Measurements from ENCODE around the gene MLLT3. TPM values are rescaled to one million over a fixed set of nuclear protein-coding genes. Genes with fewer than 3 reads are reported as not detected.

MLLT3 gene
- total and polyA plus RNA-seq, 2 experiments from 2014 or later: 7.1 to 11.9 TPM

DNA sequence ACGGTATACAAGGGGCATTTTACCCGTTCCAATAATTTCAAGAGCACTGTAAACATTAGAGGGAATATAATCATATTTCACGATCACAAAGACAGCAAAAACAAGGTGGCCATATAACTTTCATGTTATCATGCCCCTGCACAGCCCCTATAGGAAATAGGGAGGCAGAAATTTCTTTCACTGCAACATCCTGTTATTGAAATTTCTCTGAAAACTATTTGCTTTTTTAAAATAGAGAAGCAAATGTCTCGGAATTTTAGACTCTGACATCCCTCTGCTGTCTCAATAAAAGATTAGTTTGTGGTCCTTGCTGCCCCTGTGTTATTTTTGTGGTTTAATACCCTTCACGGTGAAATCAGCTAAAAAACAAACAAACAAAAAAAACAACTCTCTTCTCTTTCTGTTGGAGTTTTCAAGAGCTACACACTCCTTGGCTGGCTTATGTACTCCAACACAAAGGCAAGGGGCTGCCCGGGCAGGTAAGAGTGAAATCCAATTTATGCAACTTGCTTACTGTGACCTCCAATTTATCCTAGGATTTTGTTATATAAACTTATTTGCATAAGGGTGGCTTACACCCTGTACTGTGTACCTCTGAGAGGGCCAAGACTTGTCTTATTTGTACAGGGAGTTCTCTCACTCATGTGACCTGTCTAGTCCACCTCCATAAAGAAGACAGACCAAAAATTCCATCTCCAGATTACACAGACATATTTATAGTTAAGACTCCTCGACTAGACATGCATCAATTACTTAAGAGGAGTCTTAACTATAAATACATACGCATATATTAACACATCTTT is 223.6 kb downstream of the MLLT3 start:
- H4K20me1 ChIP-seq (ENCODE audit: insufficient read depth): no peaks in the 10 kb centered on the region
- no peak overlapping the region for H3K4me2 ChIP-seq (ENCODE audit: unreplicated experiment)
- in situ Hi-C loops (cut with MboI): no loop called here
- WGBS, 2 experiments (ENCODE audit: low coverage in 1 of 2, low lambda C conversion rate in 2 of 2, missing lambda C conversion rate in 2 of 2): 88 to 90% methylated on average over 8 of the region's 8 CpGs
- H3K9me2 ChIP-seq (ENCODE audit: insufficient read depth): no peaks in the 10 kb centered on the region
- no peaks in the 10 kb centered on the region for H3K27me3 ChIP-seq (replicated peaks; ENCODE audit: insufficient read depth)
- no peaks in the 10 kb centered on the region for H3F3A ChIP-seq (ENCODE audit: insufficient read depth)
- no peak overlapping the region for H2AFZ ChIP-seq
- H3K9ac ChIP-seq: no peak overlapping the region
- no peaks in the 10 kb centered on the region for H3K9me3 ChIP-seq (ENCODE audit: low read depth)
- H3K4me3 ChIP-seq: no peak overlapping the region
- no peak for DNase-seq
- no peaks in the 10 kb centered on the region for H3K4me1 ChIP-seq (ENCODE audit: insufficient read depth)
- no peaks in the 10 kb centered on the region for H3K79me2 ChIP-seq (ENCODE audit: insufficient read depth)
- H3K27ac ChIP-seq: no peak overlapping the region
- no peak for TF ChIP-seq EZH2 (IDR thresholded peaks at IDR 0.05; ENCODE audit: insufficient read depth, poor library complexity, severe bottlenecking)
- no peak for TF ChIP-seq EZH2phosphoT487 (IDR thresholded peaks at IDR 0.05; ENCODE audit: insufficient read depth, low read depth)
- H3K36me3 ChIP-seq (ENCODE audit: low read depth): no peaks in the 10 kb centered on the region

DNA sequence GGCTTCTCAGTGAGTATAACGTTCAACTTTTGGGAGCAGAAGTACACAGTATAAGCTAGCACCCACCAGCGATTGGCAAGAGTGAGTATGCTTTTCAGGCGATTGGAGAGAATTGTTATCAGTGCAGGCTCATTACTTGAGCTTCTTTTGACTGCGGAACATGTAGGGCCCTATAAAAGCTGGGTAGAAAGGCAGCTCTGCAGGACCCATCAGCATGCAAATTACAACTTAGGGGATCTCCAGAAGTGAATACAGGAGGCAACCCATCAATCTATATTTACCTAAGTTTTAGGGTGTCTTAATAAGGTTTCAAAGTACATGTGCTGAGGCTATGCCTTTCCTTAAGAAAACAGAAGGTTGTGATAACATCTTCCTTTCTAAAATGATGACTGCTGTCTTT is 225.0 kb downstream of the MLLT3 start:
- in situ Hi-C loops (cut with MboI): no loop called here
- Histone ChIP-seq H3K79me2 (ENCODE audit: insufficient read depth) (no peaks in the 10 kb centered on the region), H4K20me1 (ENCODE audit: insufficient read depth) (no peaks in the 10 kb centered on the region), H3K4me3 (no peak overlapping the region), H3K4me2 (ENCODE audit: unreplicated experiment) (no peak overlapping the region), H3K9me3 (ENCODE audit: low read depth) (no peaks in the 10 kb centered on the region), H3K36me3 (ENCODE audit: low read depth) (no peaks in the 10 kb centered on the region), H3K27ac (no peak overlapping the region), H3F3A (ENCODE audit: insufficient read depth) (no peaks in the 10 kb centered on the region), H3K9me2 (ENCODE audit: insufficient read depth) (no peaks in the 10 kb centered on the region), H3K9ac (no peak overlapping the region), H3K27me3 (replicated peaks; ENCODE audit: insufficient read depth) (no peaks in the 10 kb centered on the region), H3K4me1 (ENCODE audit: insufficient read depth) (no peaks in the 10 kb centered on the region), H2AFZ (no peak overlapping the region)
- WGBS, 2 experiments (ENCODE audit: low coverage in 1 of 2, low lambda C conversion rate in 2 of 2, missing lambda C conversion rate in 2 of 2): 76 to 84% methylated on average over 4 of the region's 4 CpGs
- TF ChIP-seq EZH2 (IDR thresholded peaks at IDR 0.05; ENCODE audit: insufficient read depth, poor library complexity, severe bottlenecking) (no peak), EZH2phosphoT487 (IDR thresholded peaks at IDR 0.05; ENCODE audit: insufficient read depth, low read depth) (no peak)
- no peak for DNase-seq

DNA sequence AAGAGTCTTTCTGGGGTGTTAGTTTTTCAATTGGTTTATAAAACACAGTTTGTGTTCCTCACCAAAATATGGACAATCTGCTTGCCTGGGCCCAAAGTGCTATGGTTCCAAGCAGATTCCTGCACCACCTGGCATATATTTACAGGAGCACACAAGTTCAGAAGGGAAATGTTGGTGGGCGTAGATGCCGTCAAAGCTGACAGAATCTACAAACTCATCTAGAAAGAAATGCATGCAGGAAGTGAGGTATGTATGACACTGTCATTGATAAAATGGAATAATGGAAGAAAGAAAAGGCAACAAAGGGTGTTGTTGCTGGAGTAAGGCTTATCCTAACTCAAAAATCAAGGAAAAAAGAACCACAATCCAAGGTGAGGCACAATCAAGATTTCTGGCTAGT is 225.8 kb downstream of the MLLT3 start:
- DNase-seq: no peak
- Histone ChIP-seq H3K4me3 (no peak overlapping the region), H3K27me3 (replicated peaks; ENCODE audit: insufficient read depth) (no peaks in the 10 kb centered on the region), H3K9ac (no peak overlapping the region), H4K20me1 (ENCODE audit: insufficient read depth) (no peaks in the 10 kb centered on the region), H2AFZ (no peak overlapping the region), H3K4me1 (ENCODE audit: insufficient read depth) (no peaks in the 10 kb centered on the region), H3K9me2 (ENCODE audit: insufficient read depth) (no peaks in the 10 kb centered on the region), H3K9me3 (ENCODE audit: low read depth) (no peaks in the 10 kb centered on the region), H3K4me2 (ENCODE audit: unreplicated experiment) (no peak overlapping the region), H3K27ac (no peak overlapping the region), H3F3A (ENCODE audit: insufficient read depth) (no peaks in the 10 kb centered on the region), H3K36me3 (ENCODE audit: low read depth) (no peaks in the 10 kb centered on the region), H3K79me2 (ENCODE audit: insufficient read depth) (no peaks in the 10 kb centered on the region)
- in situ Hi-C loops (cut with MboI): no loop called here
- WGBS, 2 experiments (ENCODE audit: low coverage in 1 of 2, low lambda C conversion rate in 2 of 2, missing lambda C conversion rate in 2 of 2): 95 to 97% methylated on average over 2 of the region's 2 CpGs
- no peak for TF ChIP-seq EZH2 (IDR thresholded peaks at IDR 0.05; ENCODE audit: insufficient read depth, poor library complexity, severe bottlenecking)
- TF ChIP-seq EZH2phosphoT487 (IDR thresholded peaks at IDR 0.05; ENCODE audit: insufficient read depth, low read depth): no peak

DNA sequence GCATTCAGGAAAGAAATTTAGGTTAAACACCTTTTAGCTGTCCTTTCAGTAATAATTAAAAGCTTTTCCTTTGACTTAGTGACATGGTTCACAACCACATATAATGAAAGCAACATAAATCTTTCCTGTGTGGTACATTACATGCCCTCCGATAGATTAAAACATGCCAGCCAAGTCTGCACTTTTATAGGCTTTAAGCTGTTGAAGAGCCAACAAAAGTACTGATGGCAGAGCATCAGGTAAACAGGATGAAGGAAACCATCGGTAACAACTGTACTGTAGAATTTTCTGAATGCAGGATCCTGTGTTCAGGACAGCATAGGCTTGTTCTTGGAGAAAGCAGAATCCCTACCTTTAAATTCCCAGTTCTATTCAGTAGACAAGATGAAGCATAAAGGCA is 226.6 kb downstream of the MLLT3 start:
- Histone ChIP-seq H3K4me3 (no peak overlapping the region), H3K4me1 (ENCODE audit: insufficient read depth) (no peaks in the 10 kb centered on the region), H3K4me2 (ENCODE audit: unreplicated experiment) (no peak overlapping the region), H3K36me3 (ENCODE audit: low read depth) (no peaks in the 10 kb centered on the region), H3K9me3 (ENCODE audit: low read depth) (no peaks in the 10 kb centered on the region), H4K20me1 (ENCODE audit: insufficient read depth) (no peaks in the 10 kb centered on the region), H3K9me2 (ENCODE audit: insufficient read depth) (no peaks in the 10 kb centered on the region), H2AFZ (no peak overlapping the region), H3K79me2 (ENCODE audit: insufficient read depth) (no peaks in the 10 kb centered on the region), H3K27ac (no peak overlapping the region), H3K27me3 (replicated peaks; ENCODE audit: insufficient read depth) (no peaks in the 10 kb centered on the region), H3K9ac (no peak overlapping the region), H3F3A (ENCODE audit: insufficient read depth) (no peaks in the 10 kb centered on the region)
- DNase-seq: no peak
- TF ChIP-seq EZH2 (IDR thresholded peaks at IDR 0.05; ENCODE audit: insufficient read depth, poor library complexity, severe bottlenecking): no peak
- TF ChIP-seq EZH2phosphoT487 (IDR thresholded peaks at IDR 0.05; ENCODE audit: insufficient read depth, low read depth): no peak
- in situ Hi-C loops (cut with MboI): no loop called here
- 97 to 98% methylated on average over 2 of the region's 2 CpGs for WGBS, 2 experiments (ENCODE audit: low coverage in 1 of 2, low lambda C conversion rate in 2 of 2, missing lambda C conversion rate in 2 of 2)

Measured in GM23248 (cell line).